ENCODE measurements around the gene ASB8. TPM values are rescaled to one million over a fixed set of nuclear protein-coding genes. Genes with fewer than 3 reads are reported as not detected.

Gene ASB8
- total RNA-seq, 1 donor from 2014 or later: 24.8 TPM

DNA sequence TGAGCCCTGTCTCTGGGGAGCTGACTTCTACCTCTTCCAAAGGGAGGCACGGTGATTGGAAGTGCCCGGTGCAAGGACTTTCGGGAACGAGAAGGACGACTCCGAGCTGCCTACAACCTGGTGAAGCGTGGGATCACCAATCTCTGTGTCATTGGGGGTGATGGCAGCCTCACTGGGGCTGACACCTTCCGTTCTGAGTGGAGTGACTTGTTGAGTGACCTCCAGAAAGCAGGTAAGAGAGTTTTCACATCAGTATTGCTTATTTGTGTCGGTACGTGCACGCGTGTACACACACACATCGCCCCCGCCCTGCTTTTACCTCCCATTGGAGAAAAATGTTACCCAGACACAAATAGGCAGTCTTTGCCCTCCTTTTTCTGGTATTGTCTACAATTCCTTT lies 24.5 kb downstream of the ASB8 start:
- H3K4me1 Mint-ChIP-seq: no peaks in the 10 kb centered on the region
- TF ChIP-seq, protein P1, sequence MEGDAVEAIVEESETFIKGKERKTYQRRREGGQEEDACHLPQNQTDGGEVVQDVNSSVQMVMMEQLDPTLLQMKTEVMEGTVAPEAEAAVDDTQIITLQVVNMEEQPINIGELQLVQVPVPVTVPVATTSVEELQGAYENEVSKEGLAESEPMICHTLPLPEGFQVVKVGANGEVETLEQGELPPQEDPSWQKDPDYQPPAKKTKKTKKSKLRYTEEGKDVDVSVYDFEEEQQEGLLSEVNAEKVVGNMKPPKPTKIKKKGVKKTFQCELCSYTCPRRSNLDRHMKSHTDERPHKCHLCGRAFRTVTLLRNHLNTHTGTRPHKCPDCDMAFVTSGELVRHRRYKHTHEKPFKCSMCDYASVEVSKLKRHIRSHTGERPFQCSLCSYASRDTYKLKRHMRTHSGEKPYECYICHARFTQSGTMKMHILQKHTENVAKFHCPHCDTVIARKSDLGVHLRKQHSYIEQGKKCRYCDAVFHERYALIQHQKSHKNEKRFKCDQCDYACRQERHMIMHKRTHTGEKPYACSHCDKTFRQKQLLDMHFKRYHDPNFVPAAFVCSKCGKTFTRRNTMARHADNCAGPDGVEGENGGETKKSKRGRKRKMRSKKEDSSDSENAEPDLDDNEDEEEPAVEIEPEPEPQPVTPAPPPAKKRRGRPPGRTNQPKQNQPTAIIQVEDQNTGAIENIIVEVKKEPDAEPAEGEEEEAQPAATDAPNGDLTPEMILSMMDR (IDR thresholded peaks at IDR 0.05; ENCODE audit: unreplicated experiment): no peak
- no peaks in the 10 kb centered on the region for H3K27me3 Mint-ChIP-seq (ENCODE audit: low read depth)
- DNase-seq (ENCODE audit: low spot score in 2 of 2, unreplicated experiment in 2 of 2): no peak
- peaks cover 54% of the 10 kb centered on the region for H3K36me3 Mint-ChIP-seq
- no peak overlapping the region for H3K4me3 Mint-ChIP-seq
- H3K27ac Mint-ChIP-seq: no peak overlapping the region
- H3K9me3 Mint-ChIP-seq: no peaks in the 10 kb centered on the region

DNA sequence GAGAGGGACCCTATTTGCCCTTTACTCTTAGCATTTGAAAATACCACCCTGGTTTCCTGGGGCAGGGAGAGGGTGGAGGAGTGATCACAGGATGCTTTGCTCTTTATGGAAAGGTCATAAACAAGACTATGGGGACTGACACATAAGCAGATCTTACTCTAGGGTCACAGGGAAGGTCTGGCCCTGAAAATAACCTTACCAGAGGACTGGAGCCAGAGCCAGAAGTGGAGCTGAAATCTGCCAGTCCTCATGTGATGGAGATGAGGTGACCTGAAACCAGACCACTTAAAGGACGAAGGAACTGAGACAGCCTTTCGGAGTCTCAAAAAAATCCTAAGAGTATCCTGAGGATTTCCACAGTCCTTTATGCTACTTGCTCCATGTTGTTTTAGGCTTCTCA lies 25.8 kb downstream of the ASB8 start:
- H3K36me3 Mint-ChIP-seq: peaks cover 48% of the 10 kb centered on the region
- TF ChIP-seq, protein P1 (IDR thresholded peaks at IDR 0.05; ENCODE audit: unreplicated experiment): no peak
- no peaks in the 10 kb centered on the region for H3K4me1 Mint-ChIP-seq

DNA sequence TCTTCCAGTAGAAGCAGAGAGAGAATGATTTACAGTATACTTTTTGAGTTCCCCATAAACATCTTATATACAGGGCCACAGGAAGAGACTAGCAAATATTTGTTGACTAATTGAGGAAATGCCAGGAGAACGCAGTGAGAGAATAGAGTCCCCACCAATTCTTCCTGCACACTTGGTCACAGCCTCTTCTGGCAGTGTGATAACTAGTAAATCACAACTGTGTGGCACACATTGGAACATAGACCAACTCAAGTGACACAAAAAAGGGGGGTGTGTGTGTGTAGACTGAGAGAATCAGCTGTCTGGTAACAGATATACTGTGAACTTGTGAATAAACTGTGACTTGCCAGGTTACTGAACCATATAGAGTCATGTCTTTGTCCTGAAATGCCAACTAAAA lies 27.9 kb downstream of the ASB8 start:
- TF ChIP-seq, protein P1 (IDR thresholded peaks at IDR 0.05; ENCODE audit: unreplicated experiment): no peak
- Mint-ChIP-seq H3K4me3 (no peak overlapping the region), H3K27ac (no peak overlapping the region), H3K4me1 (no peaks in the 10 kb centered on the region), H3K9me3 (no peaks in the 10 kb centered on the region), H3K36me3 (peaks cover 42% of the 10 kb centered on the region), H3K27me3 (ENCODE audit: low read depth) (no peaks in the 10 kb centered on the region)
- DNase-seq (ENCODE audit: low spot score in 2 of 2, unreplicated experiment in 2 of 2): no peak

More for the DNA sequence above, 25.8 kb downstream of the ASB8 start:
- no peak overlapping the region for H3K27ac Mint-ChIP-seq
- no peak overlapping the region for H3K4me3 Mint-ChIP-seq
- no peak for DNase-seq (ENCODE audit: low spot score in 2 of 2, unreplicated experiment in 2 of 2)
- H3K27me3 Mint-ChIP-seq (ENCODE audit: low read depth): no peaks in the 10 kb centered on the region
- H3K9me3 Mint-ChIP-seq: no peaks in the 10 kb centered on the region

DNA sequence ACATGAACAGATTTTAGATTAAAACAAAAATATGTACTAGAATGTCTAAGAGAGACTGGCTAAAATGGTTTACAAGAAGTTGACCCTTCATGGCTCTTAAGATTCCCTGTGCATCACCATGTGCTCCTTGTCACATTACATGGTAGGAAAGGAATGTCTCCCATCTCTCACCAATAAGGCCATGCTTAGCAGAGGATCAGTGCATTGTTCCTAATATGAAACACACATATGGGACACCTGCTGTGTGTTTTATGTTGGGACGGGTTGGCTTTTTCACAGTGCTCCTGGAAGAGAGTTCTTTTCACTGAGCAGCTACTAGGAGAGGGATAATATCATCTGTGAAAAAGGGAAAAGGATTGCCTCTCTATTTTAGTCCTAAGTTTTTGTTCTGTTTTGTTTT lies 28.5 kb downstream of the ASB8 start:
- Mint-ChIP-seq H3K9me3 (no peaks in the 10 kb centered on the region), H3K27ac (no peak overlapping the region), H3K4me1 (no peaks in the 10 kb centered on the region), H3K4me3 (no peak overlapping the region), H3K36me3 (peaks cover 39% of the 10 kb centered on the region), H3K27me3 (ENCODE audit: low read depth) (no peaks in the 10 kb centered on the region)
- no peak for DNase-seq (ENCODE audit: low spot score in 2 of 2, unreplicated experiment in 2 of 2)
- TF ChIP-seq, protein P1 (IDR thresholded peaks at IDR 0.05; ENCODE audit: unreplicated experiment): no peak

DNA sequence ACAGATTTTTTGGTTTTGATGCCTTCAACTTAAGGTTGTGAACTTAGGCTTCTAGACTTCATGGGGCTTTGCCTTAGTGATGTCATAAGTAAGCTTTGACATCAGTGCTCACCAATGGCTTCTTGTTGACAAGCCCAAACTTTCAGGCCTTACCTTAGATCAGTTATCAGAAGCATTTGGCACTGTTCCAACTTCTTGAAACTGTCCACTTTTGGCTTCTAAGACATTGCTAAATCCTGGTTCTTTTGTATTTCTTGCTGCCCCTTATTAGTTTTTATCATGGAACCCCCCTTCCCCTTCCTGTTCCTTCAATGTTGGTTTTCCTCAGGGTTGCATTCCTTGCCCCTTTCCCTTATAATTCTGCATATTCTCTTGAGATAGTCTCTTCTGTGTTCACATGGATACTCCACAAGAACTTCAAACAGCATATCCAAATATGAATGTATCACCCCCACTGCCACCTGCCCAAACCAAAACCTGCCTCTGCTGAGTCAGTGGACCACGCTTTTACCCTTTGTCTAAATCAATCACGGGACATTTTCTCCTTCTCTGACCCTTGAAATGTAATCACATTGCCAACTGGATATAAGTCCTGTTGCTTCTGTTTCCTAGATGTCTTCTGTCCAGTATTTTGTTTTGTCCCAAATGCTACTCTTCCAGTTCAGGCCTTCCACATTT lies 30.2 kb downstream of the ASB8 start:
- Mint-ChIP-seq H3K4me1 (peaks cover 3% of the 10 kb centered on the region), H3K4me3 (no peak overlapping the region), H3K36me3 (peaks cover 32% of the 10 kb centered on the region), H3K27ac (no peak overlapping the region), H3K9me3 (no peaks in the 10 kb centered on the region), H3K27me3 (ENCODE audit: low read depth) (no peaks in the 10 kb centered on the region)
- TF ChIP-seq, protein P1 (IDR thresholded peaks at IDR 0.05; ENCODE audit: unreplicated experiment): no peak
- DNase-seq (ENCODE audit: low spot score in 2 of 2, unreplicated experiment in 2 of 2): no peak

Measured in mesothelial cell of epicardium (in vitro differentiated cells).